Tibial nerve (tissue), 4 donors: Measurements from ENCODE around the gene RIBC2. TPM values are rescaled to one million over a fixed set of nuclear protein-coding genes. Genes with fewer than 3 reads are reported as not detected.

Source experiments
- DNase-seq, 2 donors: peaks; one replicate each; pipeline ENCODE4 v3.0.0-alpha.2; 2019; ENCODE audit warnings: low spot score in 2 of 2
- H3K27ac ChIP-seq, 4 donors: fragments of 200-600 bp; sonication (generic) in 3 of 4; one replicate each; pipeline ENCODE4 v1.5.1; 2017 to 2019; ENCODE audit warnings: mild to moderate bottlenecking in 1 of 4
- H3K27me3 ChIP-seq, 2 donors: fragments of 200-600 bp; sonication (generic) in 1 of 2; one replicate each; pipeline versions ENCODE4 v1.5.1 to v1.6.0; 2017 to 2019
- H3K36me3 ChIP-seq, 3 donors: fragments of 200-600 bp; sonication (generic); one replicate each; pipeline ENCODE4 v1.5.1; 2018 to 2019
- H3K4me1 ChIP-seq, 4 donors: fragments of 200-600 bp; sonication (generic) in 3 of 4; one replicate each; pipeline ENCODE4 v1.5.1; 2017 to 2019
- H3K4me3 ChIP-seq, 4 donors: fragments of 200-600 bp; sonication (generic) in 3 of 4; one replicate each; pipeline ENCODE4 v1.5.1; 2017 to 2019; ENCODE audit warnings: mild to moderate bottlenecking in 1 of 4, moderate library complexity in 1 of 4
- H3K9me3 ChIP-seq, 4 donors: fragments of 200-600 bp; sonication (generic) in 3 of 4; one replicate each; pipeline ENCODE4 v1.5.1; 2017 to 2019
- CTCF ChIP-seq, 5 experiments: fragments of 200-600 bp in 3 of 5; fragments of 450-650 bp in 2 of 5; sonication (generic) in 3 of 5; IDR thresholded peaks; one replicate each; pipeline ENCODE4 v1.5.1; 2016 to 2019; ENCODE audit warnings: antibody characterized with exemption in 5 of 5, mild to moderate bottlenecking in 3 of 5, moderate library complexity in 2 of 5
- EP300 ChIP-seq, 2 donors: sonication (generic); formaldehyde crosslinking; IDR thresholded peaks; one replicate each; pipeline ENCODE4 v1.6.1; 2017; ENCODE audit warnings: antibody characterized with exemption in 2 of 2, mild to moderate bottlenecking in 1 of 2
- POLR2A ChIP-seq, 2 donors: fragments of 450-650 bp; IDR thresholded peaks; one replicate each; pipeline ENCODE4 v1.6.1; 2017; ENCODE audit warnings: antibody characterized with exemption in 2 of 2, mild to moderate bottlenecking in 2 of 2, moderate library complexity in 2 of 2
- WGBS, 2 donors: methylation state at CpG; one replicate each; pipeline ENCODE4 v1.1.5; 2018; 5-methylcytosine and 5-hydroxymethylcytosine counted together
- total RNA-seq, 4 donors: library from RNA; depleted of rRNA; stranded (reverse); fragments of >200 nt; gene quantifications; one replicate each; pipeline ENCODE4 v1.1.0, GENCODE V29; 2016

The RIBC2 gene
- total RNA-seq, 4 donors from 2014 or later: 0.42 TPM; not detected in 3

GRCh38 chr22:45381348-45381747 lies 32.1 kb upstream of the RIBC2 start:
- H3K27me3 ChIP-seq: no peaks in the 10 kb centered on the region
- no peaks in the 10 kb centered on the region for H3K36me3 ChIP-seq
- WGBS, 2 donors: 92 to 98% methylated on average over 2 of the region's 2 CpGs
- TF ChIP-seq EP300 (IDR thresholded peaks at IDR 0.05) (no peak), POLR2A (IDR thresholded peaks at IDR 0.05) (no peak), CTCF (IDR thresholded peaks at IDR 0.05) (no peak)
- no peak overlapping the region for H3K27ac ChIP-seq
- no peaks in the 10 kb centered on the region for H3K4me1 ChIP-seq
- DNase-seq: no peak
- H3K4me3 ChIP-seq: no peak overlapping the region
- H3K9me3 ChIP-seq: no peaks in the 10 kb centered on the region

GRCh38 chr22:45389546-45389945 lies 23.9 kb upstream of the RIBC2 start:
- no peak for TF ChIP-seq CTCF (IDR thresholded peaks at IDR 0.05)
- TF ChIP-seq EP300 (IDR thresholded peaks at IDR 0.05): no peak
- TF ChIP-seq POLR2A (IDR thresholded peaks at IDR 0.05): no peak
- Histone ChIP-seq H3K9me3 (no peaks in the 10 kb centered on the region), H3K27ac (no peak overlapping the region), H3K27me3 (no peaks in the 10 kb centered on the region), H3K4me3 (no peak overlapping the region), H3K36me3 (no peaks in the 10 kb centered on the region), H3K4me1 (no peaks in the 10 kb centered on the region)
- no peak for DNase-seq
- 86 to 91% methylated on average over 3 of the region's 3 CpGs for WGBS, 2 donors

- no peak overlapping the region for H3K27ac ChIP-seq
- H3K36me3 ChIP-seq: no peaks in the 10 kb centered on the region
- DNase-seq: no peak
- no peaks in the 10 kb centered on the region for H3K4me1 ChIP-seq
- H3K4me3 ChIP-seq: no peak overlapping the region
- H3K27me3 ChIP-seq: no peaks in the 10 kb centered on the region
- H3K9me3 ChIP-seq: no peaks in the 10 kb centered on the region
- TF ChIP-seq CTCF (IDR thresholded peaks at IDR 0.05) (no peak), EP300 (IDR thresholded peaks at IDR 0.05) (no peak), POLR2A (IDR thresholded peaks at IDR 0.05) (no peak)
- WGBS, 2 donors: 62 to 67% methylated on average over 5 of the region's 5 CpGs
Measured at GRCh38 chr22:45397806-45398205, 15.7 kb upstream of the RIBC2 start.

GRCh38 chr22:45398214-45398613 lies 15.3 kb upstream of the RIBC2 start:
- Histone ChIP-seq H3K27ac (no peak overlapping the region), H3K36me3 (no peaks in the 10 kb centered on the region), H3K4me3 (no peak overlapping the region), H3K27me3 (no peaks in the 10 kb centered on the region), H3K9me3 (no peaks in the 10 kb centered on the region), H3K4me1 (no peaks in the 10 kb centered on the region)
- DNase-seq: no peak
- TF ChIP-seq CTCF (IDR thresholded peaks at IDR 0.05): no peak
- TF ChIP-seq EP300 (IDR thresholded peaks at IDR 0.05): no peak
- TF ChIP-seq POLR2A (IDR thresholded peaks at IDR 0.05): no peak
- WGBS, 2 donors: 89 to 96% methylated on average over 11 to 13 of the region's 13 CpGs

GRCh38 chr22:45399712-45400445 lies 13.6 kb upstream of the RIBC2 start:
- Histone ChIP-seq H3K27ac (no peak overlapping the region), H3K27me3 (no peaks in the 10 kb centered on the region), H3K36me3 (no peaks in the 10 kb centered on the region), H3K9me3 (no peaks in the 10 kb centered on the region), H3K4me3 (no peak overlapping the region), H3K4me1 (no peaks in the 10 kb centered on the region)
- WGBS, 2 donors: 83 to 93% methylated on average over 5 of the region's 5 CpGs
- DNase-seq: no peak
- TF ChIP-seq POLR2A (IDR thresholded peaks at IDR 0.05) (no peak), CTCF (IDR thresholded peaks at IDR 0.05) (no peak), EP300 (IDR thresholded peaks at IDR 0.05) (no peak)
